SIG-M5 treated with dmso at 0.1 percent for 504 hours (cell line): Measurements from ENCODE around the gene NECTIN1.

ENCODE experiments used
- DNase-seq: peaks from one replicate; lab custom pipeline; 2025; ENCODE audit not compliant: unreplicated experiment; lab: John Stamatoyannopoulos, UW

NECTIN1 gene

GRCh38 chr11:119676461-119677020 lies 52.5 kb downstream of the NECTIN1 start:
- no peak for DNase-seq

- peak; percentile 20 for DNase-seq
Observed at GRCh38 chr11:119673759-119674336, 55.2 kb downstream of the NECTIN1 start.

- no peak for DNase-seq
Observed at GRCh38 chr11:119673052-119673758, 55.8 kb downstream of the NECTIN1 start.

- no peak for DNase-seq
Observed at GRCh38 chr11:119672597-119672996, 56.4 kb downstream of the NECTIN1 start.

GRCh38 chr11:119671561-119672015 lies 57.4 kb downstream of the NECTIN1 start:
- no peak for DNase-seq

GRCh38 chr11:119671051-119671450 lies 57.9 kb downstream of the NECTIN1 start:
- DNase-seq, result no peak

- DNase-seq, result no peak
Observed at GRCh38 chr11:119669487-119669886, 59.5 kb downstream of the NECTIN1 start.

GRCh38 chr11:119668676-119669075 lies 60.3 kb downstream of the NECTIN1 start:
- DNase-seq, result no peak

- no peak for DNase-seq
Observed at GRCh38 chr11:119666463-119667131, 62.4 kb downstream of the NECTIN1 start.

GRCh38 chr11:119666061-119666460 lies 62.9 kb downstream of the NECTIN1 start:
- DNase-seq, result no peak

GRCh38 chr11:119664701-119665420 lies 64.1 kb downstream of the NECTIN1 start:
- DNase-seq, result no peak

GRCh38 chr11:119664063-119664572 lies 64.9 kb downstream of the NECTIN1 start:
- DNase-seq, result no peak

GRCh38 chr11:119663279-119663678 lies 65.7 kb downstream of the NECTIN1 start:
- no peak for DNase-seq

GRCh38 chr11:119661226-119661625 lies 67.8 kb downstream of the NECTIN1 start:
- DNase-seq, result no peak

- DNase-seq, result no peak
Observed at GRCh38 chr11:119659971-119660723, 68.9 kb downstream of the NECTIN1 start.

GRCh38 chr11:119652907-119653659 lies 75.9 kb downstream of the NECTIN1 start:
- DNase-seq, result no peak

- no peak for DNase-seq
Observed at GRCh38 chr11:119651802-119652584, 77.0 kb downstream of the NECTIN1 start.

- DNase-seq, result no peak
Observed at GRCh38 chr11:119650251-119650650, 78.7 kb downstream of the NECTIN1 start.

GRCh38 chr11:119647254-119647653 lies 81.7 kb downstream of the NECTIN1 start:
- no peak for DNase-seq
